Tibial artery (tissue), 4 donors: ENCODE results near the gene SDK1.

Experiments used
- DNase-seq, 2 donors: peaks; one replicate each; pipeline ENCODE4 v3.0.0-alpha.2; 2019
- H3K27ac ChIP-seq, 2 donors: fragments of 200-600 bp; sonication (generic) in 1 of 2; 1 replicate in 1 of 2; 2 replicates in 1 of 2; pipeline ENCODE4 v1.5.1; 2018 to 2019; ENCODE audit warnings: mild to moderate bottlenecking in 1 of 2
- H3K27me3 ChIP-seq, 2 donors: fragments of 200-600 bp; sonication (generic) in 1 of 2; one replicate each; pipeline versions ENCODE4 v1.5.1 to v1.6.0; 2016 to 2019
- H3K36me3 ChIP-seq, 3 donors: fragments of 200-600 bp; sonication (generic) in 2 of 3; one replicate each; pipeline ENCODE4 v1.5.1; 2016 to 2019; ENCODE audit warnings: mild to moderate bottlenecking in 2 of 3
- H3K4me1 ChIP-seq, 4 donors: fragments of 200-600 bp; sonication (generic) in 2 of 4; 1 replicate in 3 of 4; 2 replicates in 1 of 4; pipeline ENCODE4 v1.5.1; 2016 to 2019
- H3K4me3 ChIP-seq, 2 donors: fragments of 200-600 bp; sonication (generic) in 1 of 2; 1 replicate in 1 of 2; 2 replicates in 1 of 2; pipeline ENCODE4 v1.5.1; 2018 to 2019; ENCODE audit warnings: mild to moderate bottlenecking in 2 of 2
- H3K9me3 ChIP-seq, 3 donors: fragments of 200-600 bp; sonication (generic) in 1 of 3; one replicate each; pipeline ENCODE4 v1.5.1; 2016 to 2019
- intact Hi-C: fragments of 100-400 bp; cut with DNase I; formaldehyde crosslinking; loops from one replicate; pipeline ENCODE4 v1.15.0; 2023; ENCODE audit warnings: low total_unique reads
- TF ChIP-seq, protein P1 (sequence below), 2 experiments: fragments of 200-600 bp in 1 of 2; fragments of 450-650 bp in 1 of 2; IDR thresholded peaks; one replicate each; pipeline ENCODE4 v1.5.1; 2017 to 2019; ENCODE audit warnings: antibody characterized with exemption in 2 of 2, mild to moderate bottlenecking in 1 of 2, moderate library complexity in 1 of 2

Gene SDK1

GRCh38 chr7:4135301-4135700 lies 834.2 kb downstream of the SDK1 start:
- H3K36me3 ChIP-seq, result peaks cover 0 to 18% (median 18%) of the 10 kb centered on the region in 3 donors
- no peak overlapping the region for H3K4me3 ChIP-seq
- no peaks in the 10 kb centered on the region for H3K27me3 ChIP-seq
- H3K27ac ChIP-seq, result no peak overlapping the region
- no peaks in the 10 kb centered on the region for H3K9me3 ChIP-seq
- no peaks in the 10 kb centered on the region for H3K4me1 ChIP-seq
- intact Hi-C loops, result no loop called here
- TF ChIP-seq, protein P1, sequence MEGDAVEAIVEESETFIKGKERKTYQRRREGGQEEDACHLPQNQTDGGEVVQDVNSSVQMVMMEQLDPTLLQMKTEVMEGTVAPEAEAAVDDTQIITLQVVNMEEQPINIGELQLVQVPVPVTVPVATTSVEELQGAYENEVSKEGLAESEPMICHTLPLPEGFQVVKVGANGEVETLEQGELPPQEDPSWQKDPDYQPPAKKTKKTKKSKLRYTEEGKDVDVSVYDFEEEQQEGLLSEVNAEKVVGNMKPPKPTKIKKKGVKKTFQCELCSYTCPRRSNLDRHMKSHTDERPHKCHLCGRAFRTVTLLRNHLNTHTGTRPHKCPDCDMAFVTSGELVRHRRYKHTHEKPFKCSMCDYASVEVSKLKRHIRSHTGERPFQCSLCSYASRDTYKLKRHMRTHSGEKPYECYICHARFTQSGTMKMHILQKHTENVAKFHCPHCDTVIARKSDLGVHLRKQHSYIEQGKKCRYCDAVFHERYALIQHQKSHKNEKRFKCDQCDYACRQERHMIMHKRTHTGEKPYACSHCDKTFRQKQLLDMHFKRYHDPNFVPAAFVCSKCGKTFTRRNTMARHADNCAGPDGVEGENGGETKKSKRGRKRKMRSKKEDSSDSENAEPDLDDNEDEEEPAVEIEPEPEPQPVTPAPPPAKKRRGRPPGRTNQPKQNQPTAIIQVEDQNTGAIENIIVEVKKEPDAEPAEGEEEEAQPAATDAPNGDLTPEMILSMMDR (IDR thresholded peaks at IDR 0.05), result no peak
- DNase-seq, result peak in 1 of 2 donors; percentile 33

DNA sequence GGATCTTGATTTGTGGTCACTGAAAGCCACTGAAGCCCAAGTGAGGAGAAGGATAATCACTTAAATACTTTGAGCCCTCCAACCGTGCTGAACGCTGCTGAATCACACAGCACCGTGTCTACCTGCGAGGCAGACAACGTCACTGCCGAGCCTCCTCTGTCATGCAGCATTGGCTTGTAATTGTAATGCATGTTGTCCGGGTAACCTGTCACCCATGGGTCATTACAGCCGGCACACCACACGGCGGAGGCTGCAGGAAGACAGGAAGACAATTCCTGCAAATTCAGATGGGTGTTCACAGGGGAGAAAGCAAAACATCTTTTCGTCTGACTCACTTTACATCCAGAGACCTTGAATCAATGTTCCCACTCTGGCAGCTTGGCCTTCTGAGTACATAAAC lies 835.0 kb downstream of the SDK1 start:
- Histone ChIP-seq H3K4me1 (no peaks in the 10 kb centered on the region), H3K36me3 (peaks cover 0 to 18% (median 18%) of the 10 kb centered on the region in 3 donors), H3K27me3 (no peaks in the 10 kb centered on the region), H3K27ac (no peak overlapping the region), H3K9me3 (no peaks in the 10 kb centered on the region), H3K4me3 (no peak overlapping the region)
- TF ChIP-seq, protein P1 (IDR thresholded peaks at IDR 0.05), result no peak
- intact Hi-C loops, result no loop called here
- DNase-seq, result peak in 1 of 2 donors; percentile 40

- H3K36me3 ChIP-seq, result peaks cover 0 to 18% (median 18%) of the 10 kb centered on the region in 3 donors
- intact Hi-C loops, result no loop called here
- TF ChIP-seq, protein P1 (IDR thresholded peaks at IDR 0.05), result no peak
- H3K9me3 ChIP-seq, result no peaks in the 10 kb centered on the region
- DNase-seq, result peak in 1 of 2 donors; percentile 60
- H3K4me3 ChIP-seq, result no peak overlapping the region
- no peaks in the 10 kb centered on the region for H3K4me1 ChIP-seq
- H3K27me3 ChIP-seq, result no peaks in the 10 kb centered on the region
- no peak overlapping the region for H3K27ac ChIP-seq
These were observed 835.6 kb downstream of the SDK1 start for GRCh38 chr7:4136501-4137110.

GRCh38 chr7:4137552-4137951 lies 836.5 kb downstream of the SDK1 start:
- Histone ChIP-seq H3K4me3 (no peak overlapping the region), H3K9me3 (no peaks in the 10 kb centered on the region), H3K27ac (no peak overlapping the region), H3K27me3 (no peaks in the 10 kb centered on the region), H3K4me1 (no peaks in the 10 kb centered on the region), H3K36me3 (peaks cover 0 to 10% (median 9%) of the 10 kb centered on the region in 3 donors)
- DNase-seq, result no peak
- intact Hi-C loops, result no loop called here
- TF ChIP-seq, protein P1 (IDR thresholded peaks at IDR 0.05), result no peak

DNA sequence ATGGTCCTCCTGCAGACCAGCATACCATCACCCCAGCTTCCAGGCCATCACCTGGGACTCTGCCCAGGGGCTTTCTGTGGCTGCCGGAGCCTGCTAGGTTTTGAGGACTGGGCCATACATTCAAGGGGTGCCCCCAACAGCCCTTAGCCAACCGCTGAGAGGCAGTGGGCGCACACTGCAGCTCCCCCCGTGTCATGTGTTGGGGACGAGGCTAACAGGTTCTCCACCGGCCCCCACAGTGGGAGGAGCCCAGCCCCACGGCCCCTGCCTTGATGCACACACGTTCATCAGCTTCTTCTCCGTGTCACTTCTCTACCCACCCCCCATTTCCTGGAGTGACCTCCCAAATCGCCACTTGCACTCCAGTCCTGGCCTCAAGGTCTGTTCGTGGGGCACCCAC lies 837.8 kb downstream of the SDK1 start:
- H3K9me3 ChIP-seq, result no peaks in the 10 kb centered on the region
- peak in 1 of 2 donors; percentile 48 for DNase-seq
- TF ChIP-seq, protein P1 (IDR thresholded peaks at IDR 0.05), result no peak
- no peak overlapping the region for H3K27ac ChIP-seq
- no peaks in the 10 kb centered on the region for H3K27me3 ChIP-seq
- H3K36me3 ChIP-seq, result peaks cover 0 to 7% (median 7%) of the 10 kb centered on the region in 3 donors
- no peak overlapping the region for H3K4me3 ChIP-seq
- H3K4me1 ChIP-seq, result no peaks in the 10 kb centered on the region
- intact Hi-C loops, result no loop called here
